GM10266 (cell line): ENCODE results near the gene ASCL5.

Experiments
- DNase-seq: peaks from one replicate; pipeline ENCODE4 v3.0.0; 2012; ENCODE audit errors: extremely low spot score
- CTCF ChIP-seq: IDR thresholded peaks from 2 replicates; pipeline ENCODE4 v1.5.1; 2012; ENCODE audit warnings: mild to moderate bottlenecking, low read depth; ENCODE audit not compliant: control insufficient read depth, insufficient read depth; ENCODE audit errors: missing control alignments

The ASCL5 gene

GRCh38 chr1:201157949-201158348, 31.0 kb upstream of the ASCL5 start:
- DNase-seq: no peak
- no peak for TF ChIP-seq CTCF

- no peak for DNase-seq
- no peak for TF ChIP-seq CTCF
Measured at GRCh38 chr1:201156819-201157218, 29.8 kb upstream of the ASCL5 start.

GRCh38 chr1:201156346-201156745, 29.4 kb upstream of the ASCL5 start:
- no peak for DNase-seq
- TF ChIP-seq CTCF: no peak

GRCh38 chr1:201155354-201155753, 28.4 kb upstream of the ASCL5 start:
- no peak for DNase-seq
- no peak for TF ChIP-seq CTCF

GRCh38 chr1:201154389-201155165, 27.6 kb upstream of the ASCL5 start, which contains the start of gene TMEM9:
Gene TMEM9 (minus strand): TSS chr1:201154474. CDS start chr1:201153923, 551 bp downstream.
- DNase-seq: peak; percentile 95
- TF ChIP-seq CTCF: no peak

GRCh38 chr1:201153474-201154388, 26.7 kb upstream of the ASCL5 start:
- TF ChIP-seq CTCF: no peak
- DNase-seq: no peak
